ENCODE data around the gene FAM168B. TPM values are rescaled to one million over a fixed set of nuclear protein-coding genes. Genes with fewer than 3 reads are reported as not detected.
"Not testable (repeated sequence)": the region's sequence is repeated elsewhere in the genome, so short reads cannot be mapped to it uniquely, and the experiment has no call there.

Gene FAM168B
- total RNA-seq, 2 experiments from 2014 or later: 50.5 to 57.1 TPM

GRCh38 chr2:131115752-131116151 is 22.5 kb upstream of the FAM168B start:
- Mint-ChIP-seq H3K4me1 (ENCODE audit: low read depth) (peaks cover 54% of the 10 kb centered on the region), H3K4me3 (no peak overlapping the region), H3K27ac (no peak overlapping the region), H3K27me3 (no peaks in the 10 kb centered on the region), H3K36me3 (peaks cover 34% of the 10 kb centered on the region), H3K9me3 (peaks cover 19% of the 10 kb centered on the region)
- ChIA-PET POLR2A (interaction anchor here (1.4 kb wide), 1 partner anchor 11 kb away, joined by 4 read pairs; the partner anchor contains the start of gene PLEKHB2), CTCF (no interaction called here)
- intact Hi-C loops (cut with micrococcal nuclease): loop anchor here (1.0 kb wide), 1 partner anchor 9 kb away; no protein-coding TSS in a partner anchor
- no peak for DNase-seq

- peaks cover 34% of the 10 kb centered on the region for H3K36me3 Mint-ChIP-seq
- peaks cover 19% of the 10 kb centered on the region for H3K9me3 Mint-ChIP-seq
- DNase-seq, H3K27ac Mint-ChIP-seq, H3K4me3 Mint-ChIP-seq, H3K27me3 Mint-ChIP-seq, CTCF ChIA-PET: not testable (repeated sequence)
- POLR2A ChIA-PET: interaction anchor here (1.4 kb wide), 1 partner anchor 10 kb away, joined by 4 read pairs; the partner anchor contains the start of gene PLEKHB2
- peaks cover 61% of the 10 kb centered on the region for H3K4me1 Mint-ChIP-seq (ENCODE audit: low read depth)
- intact Hi-C loops (cut with micrococcal nuclease): loop anchor here (1.0 kb wide), 1 partner anchor 9 kb away; no protein-coding TSS in a partner anchor
Measured at GRCh38 chr2:131114950-131115349, 21.7 kb upstream of the FAM168B start.

- Mint-ChIP-seq H3K4me1 (ENCODE audit: low read depth) (peaks cover 63% of the 10 kb centered on the region), H3K4me3 (no peak overlapping the region), H3K36me3 (peaks cover 39% of the 10 kb centered on the region), H3K9me3 (peaks cover 19% of the 10 kb centered on the region), H3K27me3 (no peaks in the 10 kb centered on the region), H3K27ac (no peak overlapping the region)
- ChIA-PET CTCF (no interaction called here), POLR2A (no interaction called here)
- intact Hi-C loops (cut with micrococcal nuclease): no loop called here
- DNase-seq: no peak
Measured at GRCh38 chr2:131113566-131114227, 20.4 kb upstream of the FAM168B start.

- peaks cover 37% of the 10 kb centered on the region for H3K36me3 Mint-ChIP-seq
- no peaks in the 10 kb centered on the region for H3K27me3 Mint-ChIP-seq
- no peak overlapping the region for H3K4me3 Mint-ChIP-seq
- ChIA-PET CTCF (no interaction called here), POLR2A (no interaction called here)
- H3K9me3 Mint-ChIP-seq: peaks cover 19% of the 10 kb centered on the region
- intact Hi-C loops (cut with micrococcal nuclease): no loop called here
- H3K27ac Mint-ChIP-seq: no peak overlapping the region
- no peak for DNase-seq
- peaks cover 66% of the 10 kb centered on the region for H3K4me1 Mint-ChIP-seq (ENCODE audit: low read depth)
Measured at GRCh38 chr2:131112529-131112928, 19.3 kb upstream of the FAM168B start.

- Mint-ChIP-seq H3K9me3 (no peaks in the 10 kb centered on the region), H3K4me3 (peak overlapping the region; percentile 85), H3K4me1 (ENCODE audit: low read depth) (peaks cover 47% of the 10 kb centered on the region), H3K27me3 (no peaks in the 10 kb centered on the region), H3K27ac (peak overlapping the region; percentile 89), H3K36me3 (peaks cover 18% of the 10 kb centered on the region)
- peak; percentile 66 for DNase-seq
- ChIA-PET CTCF (interaction anchor here (0.6 to 1.5 kb wide), 3 partner anchors 47 to 309 kb away, joined by 3 read pairs; no protein-coding TSS in a partner anchor), POLR2A (interaction anchor here (1.8 kb wide), 1 partner anchor 13 kb away, joined by 8 read pairs; the partner anchor contains the start of gene FAM168B)
- intact Hi-C loops (cut with micrococcal nuclease): loop anchor here (1.0 to 2.0 kb wide), 4 partner anchors 9 to 387 kb away; partner anchors contain the start of gene MZT2A
Measured at GRCh38 chr2:131105950-131106801, 12.9 kb upstream of the FAM168B start.

GRCh38 chr2:131105156-131105949 is 12.1 kb upstream of the FAM168B start, which contains the start of gene PLEKHB2:
PLEKHB2 (plus strand) TSS chr2:131105336; CDS start chr2:131120942, 15,606 bp downstream.
- H3K9me3 Mint-ChIP-seq: no peaks in the 10 kb centered on the region
- H3K4me1 Mint-ChIP-seq (ENCODE audit: low read depth): peaks cover 42% of the 10 kb centered on the region
- H3K27ac Mint-ChIP-seq: peak within 1 kb of the TSS; percentile 89
- H3K27me3 Mint-ChIP-seq: no peaks in the 10 kb centered on the region
- ChIA-PET POLR2A (interaction anchor here (1.0 to 1.8 kb wide), 4 partner anchors 10 to 13 kb away, joined by 3 to 8 read pairs (median 4); partner anchors contain the start of gene FAM168B), CTCF (interaction anchor here (1.3 to 2.0 kb wide), 2 partner anchors 12 to 387 kb away, joined by 6 to 14 read pairs; partner anchors contain the start of genes FAM168B and MZT2A)
- DNase-seq: peak; percentile 95
- H3K4me3 Mint-ChIP-seq: peak within 1 kb of the TSS; percentile 85
- peaks cover 15% of the 10 kb centered on the region for H3K36me3 Mint-ChIP-seq
- intact Hi-C loops (cut with micrococcal nuclease): loop anchor here (1.0 to 2.0 kb wide), 3 partner anchors 49 to 387 kb away; partner anchors contain the start of gene MZT2A

GRCh38 chr2:131104487-131105155 is 11.4 kb upstream of the FAM168B start:
- intact Hi-C loops (cut with micrococcal nuclease): loop anchor here (1.0 to 2.0 kb wide), 4 partner anchors 11 to 388 kb away; partner anchors contain the start of genes FAM168B and MZT2A
- Mint-ChIP-seq H3K36me3 (peaks cover 13% of the 10 kb centered on the region), H3K4me3 (peak overlapping the region; percentile 85), H3K4me1 (ENCODE audit: low read depth) (peaks cover 38% of the 10 kb centered on the region), H3K27ac (peak overlapping the region; percentile 89), H3K9me3 (no peaks in the 10 kb centered on the region), H3K27me3 (no peaks in the 10 kb centered on the region)
- CTCF ChIA-PET: interaction anchor here (1.0 to 2.0 kb wide), 3 partner anchors 11 to 388 kb away, joined by 6 to 14 read pairs (median 6); partner anchors contain the start of genes FAM168B and MZT2A
- POLR2A ChIA-PET: interaction anchor here (1.0 to 1.5 kb wide), 4 partner anchors 11 to 22 kb away, joined by 3 to 5 read pairs (median 4); partner anchors contain the start of gene FAM168B
- DNase-seq: peak; percentile 59

GRCh38 chr2:131103165-131103564 is 9.9 kb upstream of the FAM168B start:
- intact Hi-C loops (cut with micrococcal nuclease): no loop called here
- peaks cover 29% of the 10 kb centered on the region for H3K4me1 Mint-ChIP-seq (ENCODE audit: low read depth)
- peaks cover 6% of the 10 kb centered on the region for H3K36me3 Mint-ChIP-seq
- no peaks in the 10 kb centered on the region for H3K27me3 Mint-ChIP-seq
- no peak overlapping the region for H3K4me3 Mint-ChIP-seq
- ChIA-PET CTCF (interaction anchor here (2.0 kb wide), 1 partner anchor 10 kb away, joined by 14 read pairs; the partner anchor contains the start of gene FAM168B), POLR2A (interaction anchor here (0.6 to 1.3 kb wide), 3 partner anchors 10 to 52 kb away, joined by 3 read pairs; partner anchors contain the start of gene FAM168B)
- H3K27ac Mint-ChIP-seq: peak overlapping the region; percentile 24
- DNase-seq: no peak
- H3K9me3 Mint-ChIP-seq: no peaks in the 10 kb centered on the region

GRCh38 chr2:131094463-131095281 is 1.4 kb upstream of the FAM168B start:
- Mint-ChIP-seq H3K27me3 (no peaks in the 10 kb centered on the region), H3K9me3 (no peaks in the 10 kb centered on the region), H3K4me3 (peak overlapping the region; percentile 96), H3K4me1 (ENCODE audit: low read depth) (peaks cover 13% of the 10 kb centered on the region), H3K36me3 (peaks cover 6% of the 10 kb centered on the region), H3K27ac (peak overlapping the region; percentile 96)
- ChIA-PET CTCF (interaction anchor here (2.5 kb wide), 1 partner anchor 10 kb away, joined by 14 read pairs; the partner anchor contains the start of gene PLEKHB2), POLR2A (no interaction called here)
- intact Hi-C loops (cut with micrococcal nuclease): loop anchor here (2.0 to 5.0 kb wide), 4 partner anchors 272 to 912 kb away; partner anchors contain the start of genes MZT2B and SMPD4
- no peak for DNase-seq
